Fibroblast of pulmonary artery (primary cell): ENCODE data around the gene PLA2G5.
"Not testable (repeated sequence)": the region's sequence is repeated elsewhere in the genome, so short reads cannot be mapped to it uniquely, and the experiment has no call there.

Experiments used
- DNase-seq: peaks from one replicate; pipeline ENCODE4 v3.0.0-alpha.2; 2010; ENCODE audit warnings: low read depth
- H3K4me3 ChIP-seq: replicated peaks from 2 replicates; pipeline ENCODE4 v1.5.1; 2011; ENCODE audit warnings: low read depth, mild to moderate bottlenecking, control low read depth, low read length, moderate library complexity
- TF ChIP-seq, protein P1 (sequence below): IDR thresholded peaks from 2 replicates; pipeline ENCODE4 v1.5.1; 2011; ENCODE audit warnings: mild to moderate bottlenecking, control low read depth, low read length, inconsistent platforms; ENCODE audit errors: missing control alignments

Gene PLA2G5

DNA sequence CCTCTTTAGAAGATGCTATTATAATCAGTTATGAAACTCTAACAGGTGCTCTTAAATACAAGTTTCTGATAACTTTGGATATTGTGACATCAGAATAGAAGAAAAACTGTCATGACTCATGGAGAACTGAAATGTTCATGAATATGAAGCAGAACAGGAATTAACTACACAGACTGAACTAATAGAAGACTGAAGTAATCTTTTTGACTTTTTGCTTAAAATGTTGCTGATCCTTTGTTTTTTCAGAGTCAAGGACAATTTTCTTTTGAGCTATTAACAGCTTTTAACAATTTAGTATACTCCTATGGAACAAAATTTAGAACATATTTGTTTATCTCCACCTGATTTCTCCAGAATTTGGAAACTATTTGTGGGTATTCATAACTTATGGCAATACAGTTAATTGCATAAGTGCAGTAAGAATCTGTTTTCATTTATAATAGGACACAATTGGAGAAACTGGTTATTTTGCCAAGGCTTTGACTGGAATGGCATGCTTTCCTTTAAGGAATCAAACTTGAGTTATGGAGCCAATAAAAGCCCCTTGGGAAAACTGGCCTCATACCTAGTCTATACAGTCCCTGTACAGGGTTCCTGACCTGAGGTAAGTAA lies 18.7 kb upstream of the PLA2G5 start:
- TF ChIP-seq, protein P1, sequence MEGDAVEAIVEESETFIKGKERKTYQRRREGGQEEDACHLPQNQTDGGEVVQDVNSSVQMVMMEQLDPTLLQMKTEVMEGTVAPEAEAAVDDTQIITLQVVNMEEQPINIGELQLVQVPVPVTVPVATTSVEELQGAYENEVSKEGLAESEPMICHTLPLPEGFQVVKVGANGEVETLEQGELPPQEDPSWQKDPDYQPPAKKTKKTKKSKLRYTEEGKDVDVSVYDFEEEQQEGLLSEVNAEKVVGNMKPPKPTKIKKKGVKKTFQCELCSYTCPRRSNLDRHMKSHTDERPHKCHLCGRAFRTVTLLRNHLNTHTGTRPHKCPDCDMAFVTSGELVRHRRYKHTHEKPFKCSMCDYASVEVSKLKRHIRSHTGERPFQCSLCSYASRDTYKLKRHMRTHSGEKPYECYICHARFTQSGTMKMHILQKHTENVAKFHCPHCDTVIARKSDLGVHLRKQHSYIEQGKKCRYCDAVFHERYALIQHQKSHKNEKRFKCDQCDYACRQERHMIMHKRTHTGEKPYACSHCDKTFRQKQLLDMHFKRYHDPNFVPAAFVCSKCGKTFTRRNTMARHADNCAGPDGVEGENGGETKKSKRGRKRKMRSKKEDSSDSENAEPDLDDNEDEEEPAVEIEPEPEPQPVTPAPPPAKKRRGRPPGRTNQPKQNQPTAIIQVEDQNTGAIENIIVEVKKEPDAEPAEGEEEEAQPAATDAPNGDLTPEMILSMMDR: no peak
- no peak for DNase-seq
- H3K4me3 ChIP-seq: no peak overlapping the region

DNA sequence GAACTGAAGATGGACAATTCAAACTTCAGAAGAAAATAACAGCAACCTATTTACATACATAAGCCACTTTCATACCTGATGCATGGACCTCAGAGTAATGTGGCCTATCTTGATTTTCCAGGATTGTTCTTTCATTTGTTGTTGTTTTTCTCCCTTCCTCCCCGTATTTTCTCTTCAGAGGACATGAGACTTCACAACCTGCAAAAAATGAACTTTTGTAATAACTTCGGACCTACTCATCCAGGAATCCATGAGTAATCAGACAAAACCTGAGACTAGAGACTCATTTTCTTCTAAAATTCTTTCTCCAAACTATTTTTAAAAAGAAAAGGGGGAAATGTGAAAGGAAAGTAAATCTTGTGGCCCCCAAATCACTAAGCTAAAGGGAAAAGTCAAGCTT lies 17.6 kb upstream of the PLA2G5 start:
- DNase-seq: no peak
- H3K4me3 ChIP-seq: no peak overlapping the region
- TF ChIP-seq, protein P1: no peak

DNA sequence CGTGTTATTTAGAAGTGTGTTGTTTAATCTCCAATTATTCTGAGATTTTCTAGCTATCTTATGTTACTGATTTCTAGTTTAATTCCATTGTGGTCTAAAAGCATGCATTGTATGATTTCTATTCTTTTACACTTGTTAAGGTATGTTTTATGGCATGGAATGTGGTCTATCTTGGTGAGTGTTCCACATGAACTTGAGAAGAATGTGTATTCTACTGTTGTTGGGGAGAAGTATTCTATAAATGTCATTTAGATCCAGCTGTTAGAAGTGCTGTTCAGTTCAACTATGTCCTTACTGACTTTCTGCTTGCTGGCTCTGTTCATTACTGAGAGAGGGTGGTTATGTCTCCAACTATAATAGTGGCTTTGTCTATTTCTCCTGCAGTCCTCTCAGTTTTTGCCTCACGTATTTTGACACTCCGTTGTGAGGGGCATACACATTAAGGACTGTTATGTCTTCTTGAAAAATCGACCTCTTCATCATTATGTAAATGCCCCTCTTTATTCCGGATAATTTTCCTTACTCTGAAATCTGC lies 12.0 kb upstream of the PLA2G5 start:
- no peak for DNase-seq
- no peak overlapping the region for H3K4me3 ChIP-seq
- TF ChIP-seq, protein P1: no peak

DNA sequence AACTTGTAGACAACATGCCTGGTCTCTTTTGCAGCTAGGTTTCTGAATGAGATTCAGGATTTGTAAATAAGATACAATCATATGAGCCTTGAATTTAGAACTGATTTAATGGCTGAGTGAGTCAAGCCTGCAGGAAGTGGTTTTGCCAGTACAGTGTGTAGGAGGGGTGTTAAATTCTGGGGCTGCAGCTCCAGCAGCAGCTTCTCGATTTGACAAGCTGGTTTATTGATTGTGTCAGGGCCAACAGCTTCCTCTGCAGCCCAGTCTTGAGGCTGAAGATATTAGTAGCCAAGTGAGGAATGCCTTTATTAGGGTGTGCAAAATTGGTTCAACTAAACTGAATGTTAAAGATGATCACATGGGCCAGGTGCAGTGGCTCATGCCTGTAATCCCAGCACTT lies 11.5 kb upstream of the PLA2G5 start:
- DNase-seq: peak; percentile 73
- no peak overlapping the region for H3K4me3 ChIP-seq
- TF ChIP-seq, protein P1: no peak

DNA sequence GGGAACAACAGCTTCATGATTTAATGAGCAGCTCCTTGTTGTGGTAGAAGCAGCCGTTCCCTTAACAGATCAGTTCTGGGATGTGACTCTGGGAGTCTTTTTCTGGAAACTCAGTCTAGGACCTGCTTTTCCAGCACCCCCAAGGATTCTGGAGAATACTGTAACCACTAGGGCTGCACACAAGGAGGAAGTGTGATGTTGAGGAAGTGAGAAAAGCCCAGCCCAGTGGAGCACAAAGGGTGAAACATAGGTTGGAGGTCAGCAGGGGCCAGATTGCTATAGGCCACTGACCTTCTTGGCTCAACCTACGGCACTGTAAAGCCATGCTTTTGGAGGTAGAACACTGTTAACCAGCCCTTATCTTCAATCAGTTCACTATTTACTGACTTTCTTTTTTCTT lies 10.1 kb upstream of the PLA2G5 start:
- TF ChIP-seq, protein P1: no peak
- DNase-seq: no peak
- H3K4me3 ChIP-seq: no peak overlapping the region

DNA sequence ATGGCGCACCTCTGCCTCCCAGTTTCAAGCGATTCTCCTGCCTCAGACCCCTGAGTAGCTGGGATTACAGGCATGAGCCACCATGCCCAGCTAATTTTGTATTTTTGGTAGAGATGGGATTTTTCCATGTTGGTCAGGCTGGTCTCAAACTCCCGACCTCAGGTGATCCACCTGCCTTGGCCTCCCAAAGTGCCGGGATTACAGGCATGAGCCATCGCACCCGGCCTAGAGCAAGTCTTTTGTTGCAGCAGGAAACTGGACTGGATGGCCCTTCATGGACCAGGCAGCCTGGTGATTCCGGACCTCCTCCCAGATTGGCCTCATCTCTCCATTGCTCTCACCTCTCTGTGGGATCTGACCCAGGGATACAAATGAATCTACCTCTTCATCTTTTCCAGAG lies 9.2 kb upstream of the PLA2G5 start:
- DNase-seq, H3K4me3 ChIP-seq: not testable (repeated sequence)

DNA sequence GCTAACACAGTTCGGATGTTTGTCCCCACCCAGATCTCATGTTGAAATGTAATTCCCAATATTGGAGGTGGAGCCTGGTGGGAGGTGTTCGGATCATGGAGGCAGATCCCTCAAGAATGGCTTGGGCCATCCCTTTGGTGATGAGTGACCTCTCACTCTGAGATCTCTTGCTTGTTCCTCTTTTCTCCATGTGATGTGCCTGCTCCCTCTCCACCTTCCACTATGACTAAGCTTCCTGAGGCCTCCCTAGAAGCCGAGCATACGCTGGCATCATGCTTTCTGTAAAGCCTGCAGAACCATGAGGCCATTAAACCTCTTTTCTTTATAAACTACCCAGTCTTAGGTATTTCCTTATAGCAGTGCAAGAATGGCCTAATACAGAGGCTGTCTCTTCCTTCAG lies 8.1 kb upstream of the PLA2G5 start:
- no peak overlapping the region for H3K4me3 ChIP-seq
- TF ChIP-seq, protein P1: no peak
- DNase-seq: no peak
